Adrenal gland (tissue), 5 donors: ENCODE data around the gene AZI2.

ENCODE experiments used
- CTCF ChIP-seq, 6 experiments: fragments of 450-650 bp in 4 of 6; fragments of 200-600 bp in 2 of 6; sonication (generic) in 1 of 6; IDR thresholded peaks; 1 replicate in 5 of 6; 2 replicates in 1 of 6; pipeline versions ENCODE4 v1.5.1 to v1.8.0; 2016 to 2021; ENCODE audit warnings: antibody characterized with exemption in 6 of 6, mild to moderate bottlenecking in 2 of 6, moderate library complexity in 1 of 6
- POLR2A ChIP-seq, 2 donors: fragments of 450-650 bp; IDR thresholded peaks; one replicate each; pipeline ENCODE4 v1.6.1; 2017; ENCODE audit warnings: antibody characterized with exemption in 2 of 2, mild to moderate bottlenecking in 2 of 2, moderate library complexity in 1 of 2
- donor health status: DM: no; HTN: no; CAD: no.

- no peak for TF ChIP-seq CTCF (IDR thresholded peaks at IDR 0.05)
- no peak for TF ChIP-seq POLR2A (IDR thresholded peaks at IDR 0.05)
These were observed 46.9 kb downstream of the AZI2 start for GRCh38 chr3:28301688-28302087.
